ENCODE results near the gene RBPJ. TPM values are rescaled to one million over a fixed set of nuclear protein-coding genes. Genes with fewer than 3 reads are reported as not detected.

Gene RBPJ
- 121 TPM for total RNA-seq (ENCODE audit: unreplicated experiment)
- long read RNA-seq, full-length matches to known transcripts, result 36 of 78 reads
- long read RNA-seq, partial matches to known transcripts, result 32 of 78 reads
- long read RNA-seq, other reads (novel, unspliced or antisense), result 10 of 78 reads

- peaks cover 6% of the 10 kb centered on the region for H3K36me3 Mint-ChIP-seq (ENCODE audit: unreplicated experiment)
- H3K4me1 Mint-ChIP-seq (ENCODE audit: low read depth, unreplicated experiment), result peaks cover 19% of the 10 kb centered on the region
- DNase-seq, result peak; percentile 95
- peaks cover 20% of the 10 kb centered on the region for H3K9me3 Mint-ChIP-seq (ENCODE audit: unreplicated experiment)
- peak within 1 kb of the TSS; percentile 99 for H3K27ac Mint-ChIP-seq (ENCODE audit: unreplicated experiment)
- peaks cover 16% of the 10 kb centered on the region for H3K27me3 Mint-ChIP-seq (ENCODE audit: unreplicated experiment)
- peak within 1 kb of the TSS; percentile 98 for H3K4me3 Mint-ChIP-seq (ENCODE audit: unreplicated experiment)
- TF ChIP-seq CTCF (IDR thresholded peaks at IDR 0.05; ENCODE audit: partially characterized antibody, unreplicated experiment), result no peak
These were observed at the start of gene RBPJ for GRCh38 chr4:26320538-26321372. TSS of gene RBPJ (plus strand) at chr4:26321014. CDS start at chr4:26321029, 15 bp downstream.

GRCh38 chr4:26271703-26272102, 49.1 kb upstream of the RBPJ start:
- H3K27ac Mint-ChIP-seq (ENCODE audit: unreplicated experiment), result no peak overlapping the region
- H3K4me3 Mint-ChIP-seq (ENCODE audit: unreplicated experiment), result no peak overlapping the region
- H3K4me1 Mint-ChIP-seq (ENCODE audit: low read depth, unreplicated experiment), result peaks cover 3% of the 10 kb centered on the region
- no peaks in the 10 kb centered on the region for H3K9me3 Mint-ChIP-seq (ENCODE audit: unreplicated experiment)
- no peak for TF ChIP-seq CTCF (IDR thresholded peaks at IDR 0.05; ENCODE audit: partially characterized antibody, unreplicated experiment)
- H3K27me3 Mint-ChIP-seq (ENCODE audit: unreplicated experiment), result no peaks in the 10 kb centered on the region
- no peaks in the 10 kb centered on the region for H3K36me3 Mint-ChIP-seq (ENCODE audit: unreplicated experiment)
- no peak for DNase-seq

DNA sequence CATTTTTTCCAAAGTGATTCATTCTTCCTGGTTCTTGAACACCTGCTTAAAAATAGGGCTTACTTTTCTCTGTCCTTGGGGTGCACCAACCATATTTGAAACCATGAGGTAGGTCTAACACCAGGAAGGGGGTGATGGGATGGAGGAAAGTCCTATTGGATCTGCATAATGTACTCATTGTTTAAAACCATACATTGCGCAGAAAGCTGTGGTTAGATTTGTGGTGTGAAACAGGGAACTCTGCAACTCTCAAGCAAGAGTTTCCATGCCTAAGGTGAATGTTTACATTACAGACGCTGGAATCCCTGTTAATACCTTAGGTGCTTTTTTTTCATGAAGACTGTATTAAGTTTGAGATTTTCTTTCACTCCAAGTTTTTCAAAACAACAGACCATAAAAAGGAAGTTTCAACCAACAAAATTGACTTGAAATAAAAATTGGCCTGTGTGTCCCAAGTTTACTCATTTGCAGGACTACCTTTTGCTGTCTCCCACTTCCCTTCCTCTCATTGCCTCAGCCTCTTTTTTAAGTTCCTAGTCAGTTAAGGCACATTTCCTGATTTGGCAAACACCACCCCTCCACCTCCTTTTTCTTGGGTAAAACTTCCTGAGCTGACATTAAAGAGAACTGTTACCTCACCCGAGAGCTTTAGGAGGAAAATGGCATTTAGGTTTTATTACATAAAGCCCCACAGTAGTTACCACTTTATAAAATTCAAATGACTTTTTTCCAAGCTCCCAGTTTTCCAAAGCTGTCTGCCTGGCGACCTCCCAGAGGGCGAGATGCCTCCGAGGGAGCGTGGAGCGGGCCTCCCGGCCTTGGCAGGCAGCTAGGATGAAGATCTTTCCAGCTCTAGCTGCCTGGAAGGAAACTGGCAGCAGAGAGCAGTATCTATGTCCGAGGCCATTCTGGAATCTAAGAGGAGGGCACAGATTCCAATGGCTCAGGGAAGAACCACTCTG, 47.9 kb upstream of the RBPJ start:
- no peaks in the 10 kb centered on the region for H3K36me3 Mint-ChIP-seq (ENCODE audit: unreplicated experiment)
- H3K9me3 Mint-ChIP-seq (ENCODE audit: unreplicated experiment), result no peaks in the 10 kb centered on the region
- no peaks in the 10 kb centered on the region for H3K27me3 Mint-ChIP-seq (ENCODE audit: unreplicated experiment)
- H3K4me1 Mint-ChIP-seq (ENCODE audit: low read depth, unreplicated experiment), result peaks cover 3% of the 10 kb centered on the region
- DNase-seq, result no peak
- no peak overlapping the region for H3K27ac Mint-ChIP-seq (ENCODE audit: unreplicated experiment)
- H3K4me3 Mint-ChIP-seq (ENCODE audit: unreplicated experiment), result no peak overlapping the region
- TF ChIP-seq CTCF (IDR thresholded peaks at IDR 0.05; ENCODE audit: partially characterized antibody, unreplicated experiment), result no peak

DNA sequence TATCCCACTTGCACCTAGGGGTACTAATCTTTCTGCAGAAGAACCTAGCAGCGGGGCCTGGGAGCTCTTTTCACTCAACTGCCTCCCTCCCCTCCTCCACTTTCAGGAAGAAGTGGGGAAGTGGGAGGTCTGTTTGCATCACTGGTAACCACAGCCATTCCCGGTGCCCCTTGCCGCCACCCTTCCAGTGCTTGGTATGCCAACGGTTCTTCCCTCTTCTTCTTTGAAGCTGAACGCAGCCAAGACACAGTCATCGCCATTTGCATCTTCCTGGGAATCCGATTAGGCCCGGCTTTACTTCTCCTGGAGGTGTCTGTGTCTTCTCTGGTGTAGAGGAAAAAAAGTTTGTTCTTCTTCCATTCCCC, 47.2 kb upstream of the RBPJ start:
- no peak for DNase-seq
- Mint-ChIP-seq H3K27ac (ENCODE audit: unreplicated experiment) (no peak overlapping the region), H3K27me3 (ENCODE audit: unreplicated experiment) (no peaks in the 10 kb centered on the region), H3K9me3 (ENCODE audit: unreplicated experiment) (no peaks in the 10 kb centered on the region), H3K4me3 (ENCODE audit: unreplicated experiment) (no peak overlapping the region), H3K4me1 (ENCODE audit: low read depth, unreplicated experiment) (peaks cover under 1% of the 10 kb centered on the region), H3K36me3 (ENCODE audit: unreplicated experiment) (no peaks in the 10 kb centered on the region)
- no peak for TF ChIP-seq CTCF (IDR thresholded peaks at IDR 0.05; ENCODE audit: partially characterized antibody, unreplicated experiment)

Data from glutamatergic neuron (in vitro differentiated cells).